Testis (tissue), 2 donors: Measurements from ENCODE around the gene LYG1.
"Not testable (repeated sequence)": the region's sequence is repeated elsewhere in the genome, so short reads cannot be mapped to it uniquely, and the experiment has no call there.

Experiments
- CTCF ChIP-seq, 3 experiments: fragments of 450-650 bp in 2 of 3; fragments of 200-600 bp in 1 of 3; sonication (generic) in 1 of 3; IDR thresholded peaks; one replicate each; pipeline ENCODE4 v1.5.1; 2016 to 2019; ENCODE audit warnings: antibody characterized with exemption in 3 of 3, mild to moderate bottlenecking in 2 of 3, moderate library complexity in 1 of 3
- POLR2A ChIP-seq: fragments of 450-650 bp; IDR thresholded peaks from one replicate; pipeline ENCODE4 v1.6.1; 2017; ENCODE audit warnings: antibody characterized with exemption, mild to moderate bottlenecking, moderate library complexity

DNA sequence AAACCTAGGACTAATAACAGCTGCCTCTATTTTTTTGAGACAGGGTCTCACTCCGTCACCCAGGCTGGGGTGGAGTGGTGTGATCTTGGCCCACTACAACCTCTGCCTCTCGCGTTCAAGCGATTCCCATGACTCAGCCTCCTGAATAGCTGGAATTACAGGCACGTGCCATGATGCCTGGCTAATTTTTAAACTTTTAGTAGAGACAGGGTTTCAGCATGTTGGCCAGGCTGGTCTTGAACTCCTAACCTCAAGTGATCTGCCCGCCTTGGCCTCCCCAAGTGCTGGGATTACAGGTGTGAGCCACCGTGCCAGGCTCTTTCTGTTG is 16.8 kb upstream of the LYG1 start:
- TF ChIP-seq CTCF (IDR thresholded peaks at IDR 0.05); POLR2A: not testable (repeated sequence)
